Fibroblast of pulmonary artery (primary cell): ENCODE measurements around the gene AKAP8.
"Not testable (repeated sequence)": the region's sequence is repeated elsewhere in the genome, so short reads cannot be mapped to it uniquely, and the experiment has no call there.

Source experiments
- DNase-seq: peaks from one replicate; pipeline ENCODE4 v3.0.0-alpha.2; 2010; ENCODE audit warnings: low read depth
- H3K4me3 ChIP-seq: replicated peaks from 2 replicates; pipeline ENCODE4 v1.5.1; 2011; ENCODE audit warnings: low read depth, mild to moderate bottlenecking, control low read depth, low read length, moderate library complexity
- TF ChIP-seq, protein P1 (sequence below): IDR thresholded peaks from 2 replicates; pipeline ENCODE4 v1.5.1; 2011; ENCODE audit warnings: mild to moderate bottlenecking, control low read depth, low read length, inconsistent platforms; ENCODE audit errors: missing control alignments

AKAP8 gene

GRCh38 chr19:15357906-15358305 lies 21.7 kb downstream of the AKAP8 start:
- no peak overlapping the region for H3K4me3 ChIP-seq
- TF ChIP-seq, protein P1, sequence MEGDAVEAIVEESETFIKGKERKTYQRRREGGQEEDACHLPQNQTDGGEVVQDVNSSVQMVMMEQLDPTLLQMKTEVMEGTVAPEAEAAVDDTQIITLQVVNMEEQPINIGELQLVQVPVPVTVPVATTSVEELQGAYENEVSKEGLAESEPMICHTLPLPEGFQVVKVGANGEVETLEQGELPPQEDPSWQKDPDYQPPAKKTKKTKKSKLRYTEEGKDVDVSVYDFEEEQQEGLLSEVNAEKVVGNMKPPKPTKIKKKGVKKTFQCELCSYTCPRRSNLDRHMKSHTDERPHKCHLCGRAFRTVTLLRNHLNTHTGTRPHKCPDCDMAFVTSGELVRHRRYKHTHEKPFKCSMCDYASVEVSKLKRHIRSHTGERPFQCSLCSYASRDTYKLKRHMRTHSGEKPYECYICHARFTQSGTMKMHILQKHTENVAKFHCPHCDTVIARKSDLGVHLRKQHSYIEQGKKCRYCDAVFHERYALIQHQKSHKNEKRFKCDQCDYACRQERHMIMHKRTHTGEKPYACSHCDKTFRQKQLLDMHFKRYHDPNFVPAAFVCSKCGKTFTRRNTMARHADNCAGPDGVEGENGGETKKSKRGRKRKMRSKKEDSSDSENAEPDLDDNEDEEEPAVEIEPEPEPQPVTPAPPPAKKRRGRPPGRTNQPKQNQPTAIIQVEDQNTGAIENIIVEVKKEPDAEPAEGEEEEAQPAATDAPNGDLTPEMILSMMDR, result no peak
- DNase-seq, result no peak

DNA sequence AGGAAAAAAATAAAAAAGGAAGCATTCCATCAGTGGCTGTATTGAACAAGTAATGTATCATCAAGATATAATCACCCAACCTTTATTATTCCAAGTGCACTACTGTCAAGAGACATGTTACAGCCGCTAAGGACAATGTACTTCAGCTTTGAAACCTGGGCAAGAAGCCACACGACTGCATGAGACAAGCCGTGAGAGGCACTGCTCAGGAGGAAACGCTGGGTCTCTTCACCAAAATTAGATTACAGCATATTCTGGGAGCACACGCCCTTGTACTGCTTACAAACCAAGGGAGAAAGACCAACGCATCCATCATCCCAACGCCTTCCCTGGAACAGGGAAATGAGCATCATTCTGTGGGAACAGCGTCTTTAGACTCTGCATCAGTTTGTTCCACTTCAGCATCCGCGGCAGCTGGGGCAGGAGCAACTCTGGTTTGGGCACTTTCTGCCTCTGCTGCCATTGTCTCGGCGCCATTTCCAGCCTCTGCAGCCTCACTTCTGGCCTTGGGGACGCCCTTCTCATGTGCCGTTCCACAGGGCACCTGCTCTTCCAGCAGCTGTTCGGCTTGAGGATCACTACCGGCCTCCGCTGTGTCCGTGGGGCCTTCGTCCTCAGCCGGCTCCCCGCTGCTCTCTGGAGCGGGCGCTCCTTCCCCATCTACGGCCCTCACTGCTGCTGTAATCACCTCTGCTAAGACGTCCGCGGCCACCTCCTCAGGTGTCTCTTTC lies 24.9 kb downstream of the AKAP8 start:
- DNase-seq, result no peak
- TF ChIP-seq, protein P1, result no peak
- H3K4me3 ChIP-seq, result no peak overlapping the region

DNA sequence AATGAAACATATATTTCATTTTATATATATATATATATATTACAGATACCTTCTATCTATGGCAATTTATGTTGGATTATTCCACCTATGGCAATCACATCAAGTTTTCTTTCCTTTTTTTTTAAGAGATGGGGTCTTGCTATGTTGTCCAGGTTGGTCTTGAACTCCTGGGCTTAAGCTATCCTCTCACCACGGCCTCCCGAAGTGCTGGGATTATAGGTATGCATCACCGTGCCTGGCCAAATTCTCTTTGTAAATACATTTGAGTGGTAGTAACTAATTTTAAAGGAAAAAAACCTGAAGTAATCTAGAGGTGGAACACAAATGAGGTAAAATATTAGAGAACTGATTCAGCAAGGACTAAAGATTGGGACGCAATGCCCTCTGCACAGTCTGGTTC lies 25.7 kb downstream of the AKAP8 start:
- no peak overlapping the region for H3K4me3 ChIP-seq
- TF ChIP-seq, protein P1, result no peak
- no peak for DNase-seq

- not testable (repeated sequence) for DNase-seq, H3K4me3 ChIP-seq
Observed at GRCh38 chr19:15352535-15352934, 27.1 kb downstream of the AKAP8 start.

GRCh38 chr19:15341328-15341727 lies 38.3 kb downstream of the AKAP8 start:
- H3K4me3 ChIP-seq, DNase-seq: not testable (repeated sequence)

- no peak overlapping the region for H3K4me3 ChIP-seq
- DNase-seq, result no peak
- TF ChIP-seq, protein P1, result no peak
Observed at GRCh38 chr19:15340086-15340485, 39.5 kb downstream of the AKAP8 start.

- peak; percentile 69 for DNase-seq
- no peak overlapping the region for H3K4me3 ChIP-seq
- TF ChIP-seq, protein P1, result no peak
Observed at GRCh38 chr19:15337202-15337601, 42.4 kb downstream of the AKAP8 start.

DNA sequence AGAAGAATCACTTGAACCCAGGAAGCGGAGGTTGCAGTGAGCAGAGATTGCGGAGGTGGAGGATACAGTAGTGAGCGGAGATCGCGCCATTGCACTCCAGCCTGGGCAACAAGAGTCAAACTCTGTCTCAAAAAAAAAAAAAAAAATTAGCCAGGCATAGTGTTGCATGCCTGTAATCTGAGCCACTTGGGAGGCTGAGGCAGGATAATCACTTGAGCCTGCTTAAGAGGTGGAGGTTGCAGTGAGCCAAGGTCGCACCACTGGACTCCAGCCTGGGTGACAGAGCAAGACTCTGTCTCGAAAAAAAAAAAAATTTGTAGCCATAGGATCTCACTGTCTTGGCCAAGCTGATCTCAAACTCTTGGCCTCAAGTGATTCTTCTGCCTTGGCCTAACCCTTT lies 43.6 kb downstream of the AKAP8 start:
- not testable (repeated sequence) for DNase-seq

More for the DNA sequence above, 43.6 kb downstream of the AKAP8 start:
- not testable (repeated sequence) for H3K4me3 ChIP-seq
